GM12878 (cell line): ENCODE results near the gene PREP. TPM values are rescaled to one million over a fixed set of nuclear protein-coding genes. Genes with fewer than 3 reads are reported as not detected.

Experiments used
- ATAC-seq: fragments of 200-7000 bp; cut with Tn5 transposase; 3 replicates; pipeline ENCODE4 v1.9.1; 2020; ENCODE audit warnings: mild to moderate bottlenecking, moderate library complexity
- BruUV-seq: library from RNA; stranded (reverse); fragments of 400-500 nt; replicated peaks from 2 replicates; lab custom pipeline; 2021; lab: Mats Ljungman, UMichigan
- CTCF ChIA-PET: fragments of 300-600 bp; sonication (Branson Sonifier 250); formaldehyde crosslinking; extraction: SDS; loops from one replicate; lab custom pipeline; 2021; ENCODE audit warnings: inconsistent platforms; lab: Yijun Ruan, JAX
- POLR2A ChIA-PET: fragments of 350-600 bp; formaldehyde crosslinking; extraction: SDS; loops from one replicate; lab custom pipeline; 2021; ENCODE audit warnings: inconsistent platforms; lab: Charles Lee
- RAD21 ChIA-PET: fragments of 300-600 bp; sonication (Branson Sonifier 250); formaldehyde crosslinking; loops from one replicate; lab custom pipeline; 2023; ENCODE audit warnings: antibody characterized with exemption; ENCODE audit not compliant: unreplicated experiment; lab: Charles Lee
- SMC1A ChIA-PET: fragments of 300-600 bp; sonication (Branson Sonifier 250); formaldehyde crosslinking; loops from one replicate; lab custom pipeline; 2023; ENCODE audit not compliant: unreplicated experiment, uncharacterized antibody; lab: Charles Lee
- DNase-seq: peaks from one replicate; pipeline ENCODE4 v3.0.0-alpha.2; 2011; ENCODE audit warnings: low read depth, low spot score
- FAIRE-seq: peaks from 3 replicates; lab custom pipeline; 2011; peaks lifted over from hg19 to GRCh38; lab: Jason Lieb, UNC
- H2AFZ ChIP-seq: 2 replicates; pipeline ENCODE4 v1.6.0; 2011; ENCODE audit warnings: low read depth, low read length, control low read depth; ENCODE audit not compliant: control insufficient read depth
- H3K27ac ChIP-seq: 2 replicates; pipeline ENCODE4 v1.5.1; 2011; ENCODE audit warnings: control low read depth; ENCODE audit not compliant: control insufficient read depth, insufficient read depth
- H3K27me3 ChIP-seq, 2 experiments: replicated peaks in 1 of 2; 2 replicates each; pipeline versions ENCODE4 v1.6.0 to v1.6.1; 2011; ENCODE audit warnings: low read length in 1 of 2; ENCODE audit not compliant: control insufficient read depth in 2 of 2, insufficient read depth in 2 of 2
- H3K36me3 ChIP-seq, 2 experiments: 2 replicates each; pipeline ENCODE4 v1.5.1; 2011; ENCODE audit warnings: low read length in 1 of 2; ENCODE audit not compliant: control insufficient read depth in 2 of 2, insufficient read depth in 2 of 2
- H3K4me1 ChIP-seq: 2 replicates; pipeline ENCODE4 v1.6.1; 2011; ENCODE audit warnings: mild to moderate bottlenecking, low read length, moderate library complexity, mixed read lengths; ENCODE audit not compliant: control insufficient read depth, insufficient read depth
- H3K4me2 ChIP-seq: 2 replicates; pipeline ENCODE4 v1.6.0; 2011; ENCODE audit warnings: control low read depth; ENCODE audit not compliant: control insufficient read depth, insufficient read depth
- H3K4me3 ChIP-seq: fragments of 200-600 bp; sonication (generic); 2 replicates; pipeline ENCODE4 v1.5.1; 2016
- H3K79me2 ChIP-seq: 2 replicates; pipeline ENCODE4 v1.6.0; 2011; ENCODE audit warnings: low read length; ENCODE audit not compliant: control insufficient read depth, insufficient read depth
- H3K9ac ChIP-seq: 2 replicates; pipeline ENCODE4 v1.8.0; 2011; ENCODE audit warnings: low read length, control low read depth, mixed read lengths; ENCODE audit not compliant: control insufficient read depth, insufficient read depth
- H3K9me3 ChIP-seq: replicated peaks from 3 replicates; pipeline ENCODE4 v1.5.1; 2011; ENCODE audit warnings: mild to moderate bottlenecking, low read length; ENCODE audit not compliant: control insufficient read depth, insufficient read depth
- H4K20me1 ChIP-seq: 2 replicates; pipeline ENCODE4 v1.6.0; 2011; ENCODE audit not compliant: control insufficient read depth, insufficient read depth
- CBX3 ChIP-seq: fragments of 200-600 bp; sonication (generic); IDR thresholded peaks from 2 replicates; pipeline ENCODE4 v1.6.1; 2016; ENCODE audit warnings: low read depth, borderline replicate concordance
- HDAC2 ChIP-seq: fragments of 200-600 bp; sonication (generic); IDR thresholded peaks from 2 replicates; pipeline ENCODE4 v1.6.1; 2017
- HDGF ChIP-seq: fragments of 450-650 bp; IDR thresholded peaks from 2 replicates; pipeline ENCODE4 v1.6.1; 2016; ENCODE audit warnings: antibody characterized with exemption
- PAX8 ChIP-seq: fragments of 450-650 bp; IDR thresholded peaks from 2 replicates; pipeline ENCODE4 v1.6.1; 2017; ENCODE audit warnings: mild to moderate bottlenecking, moderate library complexity
- RAD21 ChIP-seq: IDR thresholded peaks from 2 replicates; pipeline ENCODE4 v1.6.1; 2011; ENCODE audit warnings: mild to moderate bottlenecking, low read depth, low read length, moderate library complexity; ENCODE audit not compliant: insufficient read depth
- RFX5 ChIP-seq: IDR thresholded peaks from 2 replicates; pipeline ENCODE4 v1.6.1; 2011; ENCODE audit warnings: low read depth, low read length, improper control_type of control experiment
- TCF7 ChIP-seq: IDR thresholded peaks from 2 replicates; pipeline ENCODE4 v1.6.1; 2014; ENCODE audit warnings: antibody characterized with exemption, borderline replicate concordance
- ZNF622 ChIP-seq: fragments of 450-650 bp; IDR thresholded peaks from 2 replicates; pipeline ENCODE4 v1.6.1; 2017; ENCODE audit warnings: mild to moderate bottlenecking, inconsistent platforms
- WGBS: methylation state at CpG from one replicate; pipeline ENCODE4 v1.1.6; 2016; ENCODE audit warnings: low lambda C conversion rate; ENCODE audit not compliant: insufficient replicate concordance, insufficient coverage; ENCODE audit errors: missing lambda C conversion rate; 5-methylcytosine and 5-hydroxymethylcytosine counted together
- in situ Hi-C: fragments of 300-500 bp; cut with MboI; formaldehyde crosslinking; loops from 9 replicates; pipeline ENCODE4 v1.14.3; 2018; ENCODE audit warnings: mixed read lengths
- intact Hi-C: fragments of 100-400 bp; cut with micrococcal nuclease; formaldehyde crosslinking; loops from one replicate; pipeline ENCODE4 v1.14.2; 2022; ENCODE audit not compliant: unreplicated experiment
- polyA plus RNA-seq, 11 experiments: library from polyadenylated mRNA; depleted of rRNA in 4 of 11; unstranded in 6 of 11; stranded (reverse) in 5 of 11; fragments of >200 nt; fragmentation: Nextera tagmentation in 4 of 11; fragmentation: Illumina TruSeq in 1 of 11; extraction: Ambion mirVana in 4 of 11; extraction: Trizol in 1 of 11; gene quantifications; 1 replicate in 1 of 11; 2 replicates in 10 of 11; pipeline versions ENCODE4 v1.2.1 to v1.2.3, GENCODE V29; 2011 to 2016; ENCODE audit warnings: inconsistent platforms in 2 of 11, missing spikeins in 2 of 11, low read depth in 1 of 11
- total RNA-seq, 4 experiments: library from RNA; depleted of rRNA in 3 of 4; stranded (reverse); fragments of >200 nt in 3 of 4; fragmentation: Illumina TruSeq in 1 of 4; extraction: Trizol in 1 of 4; gene quantifications; 2 replicates each; pipeline versions ENCODE4 v1.2.1 to v1.2.3, GENCODE V29; 2013 to 2021
- TF ChIP-seq, protein P1 (sequence below): IDR thresholded peaks from 2 replicates; pipeline ENCODE4 v1.6.1; 2012; ENCODE audit warnings: improper control_type of control experiment, low read depth, low read length; ENCODE audit not compliant: insufficient replicate concordance
- TF ChIP-seq, protein P2 (sequence below): IDR thresholded peaks from 2 replicates; pipeline ENCODE4 v1.6.1; 2011; ENCODE audit warnings: mild to moderate bottlenecking, low read depth, low read length, moderate library complexity; ENCODE audit not compliant: insufficient replicate concordance
- TF ChIP-seq, protein P3 (sequence below), 3 experiments: IDR thresholded peaks in 2 of 3; conservative IDR thresholded peaks in 1 of 3; 2 replicates each; pipeline ENCODE4 v1.5.1; 2011; ENCODE audit warnings: low read depth in 3 of 3, low read length in 3 of 3, mild to moderate bottlenecking in 3 of 3, control low read depth in 2 of 3, moderate library complexity in 2 of 3, inconsistent platforms in 1 of 3, mixed read lengths in 1 of 3; ENCODE audit not compliant: control insufficient read depth in 2 of 3, insufficient read depth in 1 of 3; ENCODE audit errors: extremely low read depth in 1 of 3

The PREP gene
- total and polyA plus RNA-seq, 10 of the 15 experiments (the other 5 are each of a cell fraction or from before 2014, with no cell fraction given): 6.5 to 33.6 (median 18.1) TPM

DNA sequence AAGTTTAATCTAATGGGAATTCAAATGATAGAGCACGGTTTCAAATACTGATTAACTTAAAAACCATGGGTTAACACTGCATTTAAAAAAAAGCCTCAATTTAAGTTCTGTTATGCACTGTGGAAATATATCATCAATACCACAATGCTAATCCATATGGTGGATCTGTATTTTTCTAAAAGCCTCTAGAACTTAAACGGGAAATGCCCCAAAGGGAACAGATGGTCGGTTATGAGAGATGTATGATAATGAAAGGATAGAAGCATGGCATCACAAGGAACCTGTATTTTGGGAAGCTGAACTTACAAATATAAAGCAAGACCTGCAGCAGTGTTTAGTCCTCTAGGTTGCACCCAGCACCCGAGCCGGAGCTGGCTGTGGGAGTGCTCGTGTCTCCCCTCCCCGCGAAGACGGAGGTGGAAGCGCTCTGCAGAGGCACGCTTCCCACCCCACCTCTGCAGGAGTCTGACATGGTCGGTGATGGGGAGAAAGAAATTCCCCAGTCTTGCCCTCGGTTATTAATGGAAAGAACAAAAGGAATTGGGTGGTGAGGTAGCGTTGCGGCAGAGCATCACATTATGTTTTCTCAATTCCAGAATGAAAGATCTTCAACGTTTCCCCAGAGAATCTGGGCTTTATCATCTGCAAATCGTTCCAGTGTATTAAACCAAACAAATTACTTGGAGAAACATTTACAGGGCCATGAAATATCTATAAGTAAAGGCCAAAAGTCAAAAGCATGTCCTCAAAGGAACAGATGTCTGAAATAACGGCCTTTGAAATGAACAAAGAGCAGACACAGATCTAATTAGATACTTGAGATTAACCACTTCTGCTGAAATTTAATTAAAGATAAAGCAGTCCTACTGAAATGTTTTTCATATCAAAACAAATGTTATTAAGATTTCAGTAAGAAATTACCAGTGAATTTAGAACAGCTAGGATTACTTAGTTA, 120.0 kb downstream of the PREP start:
- TF ChIP-seq RAD21 (no peak), TCF7 (no peak), HDGF (no peak), ZNF622 (no peak), PAX8 (no peak), CBX3 (no peak), HDAC2 (no peak), RFX5 (no peak)
- TF ChIP-seq, protein P1, sequence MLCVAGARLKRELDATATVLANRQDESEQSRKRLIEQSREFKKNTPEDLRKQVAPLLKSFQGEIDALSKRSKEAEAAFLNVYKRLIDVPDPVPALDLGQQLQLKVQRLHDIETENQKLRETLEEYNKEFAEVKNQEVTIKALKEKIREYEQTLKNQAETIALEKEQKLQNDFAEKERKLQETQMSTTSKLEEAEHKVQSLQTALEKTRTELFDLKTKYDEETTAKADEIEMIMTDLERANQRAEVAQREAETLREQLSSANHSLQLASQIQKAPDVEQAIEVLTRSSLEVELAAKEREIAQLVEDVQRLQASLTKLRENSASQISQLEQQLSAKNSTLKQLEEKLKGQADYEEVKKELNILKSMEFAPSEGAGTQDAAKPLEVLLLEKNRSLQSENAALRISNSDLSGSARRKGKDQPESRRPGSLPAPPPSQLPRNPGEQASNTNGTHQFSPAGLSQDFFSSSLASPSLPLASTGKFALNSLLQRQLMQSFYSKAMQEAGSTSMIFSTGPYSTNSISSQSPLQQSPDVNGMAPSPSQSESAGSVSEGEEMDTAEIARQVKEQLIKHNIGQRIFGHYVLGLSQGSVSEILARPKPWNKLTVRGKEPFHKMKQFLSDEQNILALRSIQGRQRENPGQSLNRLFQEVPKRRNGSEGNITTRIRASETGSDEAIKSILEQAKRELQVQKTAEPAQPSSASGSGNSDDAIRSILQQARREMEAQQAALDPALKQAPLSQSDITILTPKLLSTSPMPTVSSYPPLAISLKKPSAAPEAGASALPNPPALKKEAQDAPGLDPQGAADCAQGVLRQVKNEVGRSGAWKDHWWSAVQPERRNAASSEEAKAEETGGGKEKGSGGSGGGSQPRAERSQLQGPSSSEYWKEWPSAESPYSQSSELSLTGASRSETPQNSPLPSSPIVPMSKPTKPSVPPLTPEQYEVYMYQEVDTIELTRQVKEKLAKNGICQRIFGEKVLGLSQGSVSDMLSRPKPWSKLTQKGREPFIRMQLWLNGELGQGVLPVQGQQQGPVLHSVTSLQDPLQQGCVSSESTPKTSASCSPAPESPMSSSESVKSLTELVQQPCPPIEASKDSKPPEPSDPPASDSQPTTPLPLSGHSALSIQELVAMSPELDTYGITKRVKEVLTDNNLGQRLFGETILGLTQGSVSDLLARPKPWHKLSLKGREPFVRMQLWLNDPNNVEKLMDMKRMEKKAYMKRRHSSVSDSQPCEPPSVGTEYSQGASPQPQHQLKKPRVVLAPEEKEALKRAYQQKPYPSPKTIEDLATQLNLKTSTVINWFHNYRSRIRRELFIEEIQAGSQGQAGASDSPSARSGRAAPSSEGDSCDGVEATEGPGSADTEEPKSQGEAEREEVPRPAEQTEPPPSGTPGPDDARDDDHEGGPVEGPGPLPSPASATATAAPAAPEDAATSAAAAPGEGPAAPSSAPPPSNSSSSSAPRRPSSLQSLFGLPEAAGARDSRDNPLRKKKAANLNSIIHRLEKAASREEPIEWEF: no peak
- TF ChIP-seq, protein P2, sequence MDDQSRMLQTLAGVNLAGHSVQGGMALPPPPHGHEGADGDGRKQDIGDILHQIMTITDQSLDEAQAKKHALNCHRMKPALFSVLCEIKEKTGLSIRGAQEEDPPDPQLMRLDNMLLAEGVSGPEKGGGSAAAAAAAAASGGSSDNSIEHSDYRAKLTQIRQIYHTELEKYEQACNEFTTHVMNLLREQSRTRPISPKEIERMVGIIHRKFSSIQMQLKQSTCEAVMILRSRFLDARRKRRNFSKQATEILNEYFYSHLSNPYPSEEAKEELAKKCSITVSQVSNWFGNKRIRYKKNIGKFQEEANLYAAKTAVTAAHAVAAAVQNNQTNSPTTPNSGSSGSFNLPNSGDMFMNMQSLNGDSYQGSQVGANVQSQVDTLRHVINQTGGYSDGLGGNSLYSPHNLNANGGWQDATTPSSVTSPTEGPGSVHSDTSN: no peak
- TF ChIP-seq, protein P3, sequence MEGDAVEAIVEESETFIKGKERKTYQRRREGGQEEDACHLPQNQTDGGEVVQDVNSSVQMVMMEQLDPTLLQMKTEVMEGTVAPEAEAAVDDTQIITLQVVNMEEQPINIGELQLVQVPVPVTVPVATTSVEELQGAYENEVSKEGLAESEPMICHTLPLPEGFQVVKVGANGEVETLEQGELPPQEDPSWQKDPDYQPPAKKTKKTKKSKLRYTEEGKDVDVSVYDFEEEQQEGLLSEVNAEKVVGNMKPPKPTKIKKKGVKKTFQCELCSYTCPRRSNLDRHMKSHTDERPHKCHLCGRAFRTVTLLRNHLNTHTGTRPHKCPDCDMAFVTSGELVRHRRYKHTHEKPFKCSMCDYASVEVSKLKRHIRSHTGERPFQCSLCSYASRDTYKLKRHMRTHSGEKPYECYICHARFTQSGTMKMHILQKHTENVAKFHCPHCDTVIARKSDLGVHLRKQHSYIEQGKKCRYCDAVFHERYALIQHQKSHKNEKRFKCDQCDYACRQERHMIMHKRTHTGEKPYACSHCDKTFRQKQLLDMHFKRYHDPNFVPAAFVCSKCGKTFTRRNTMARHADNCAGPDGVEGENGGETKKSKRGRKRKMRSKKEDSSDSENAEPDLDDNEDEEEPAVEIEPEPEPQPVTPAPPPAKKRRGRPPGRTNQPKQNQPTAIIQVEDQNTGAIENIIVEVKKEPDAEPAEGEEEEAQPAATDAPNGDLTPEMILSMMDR (IDR thresholded peaks at IDR 0.05 in 2 of 3, conservative IDR thresholded peaks at IDR 0.05 in 1 of 3; ENCODE audit: control insufficient read depth in 2 of 3, extremely low read depth in 1 of 3, insufficient read depth in 1 of 3, low read depth in 3 of 3, low read length in 3 of 3): no peak
- TF ChIP-seq, all 136 proteins: peak for 0
- H3K27me3 ChIP-seq: no peaks in the 10 kb centered on the region
- H3K36me3 ChIP-seq: peaks cover 2 to 6% of the 10 kb centered on the region in 2 experiments; a peak in 2 of 4 replicates

More for the DNA sequence above, 120.0 kb downstream of the PREP start:
- Histone ChIP-seq H3K9ac (no peak overlapping the region), H3K4me3 (no peak overlapping the region), H3K4me2 (no peak overlapping the region), H2AFZ (no peak overlapping the region), H3K79me2 (no peaks in the 10 kb centered on the region), H4K20me1 (no peaks in the 10 kb centered on the region), H3K27ac (no peak overlapping the region), H3K4me1 (no peaks in the 10 kb centered on the region), H3K9me3 (no peaks in the 10 kb centered on the region)
- intact Hi-C loops (no loop called here), in situ Hi-C loops (no loop called here)
- DNase-seq: no peak
- RAD21 ChIA-PET: no interaction called here
- CTCF ChIA-PET: no interaction called here
- BruUV-seq: no TSS peak
- POLR2A ChIA-PET: no interaction called here
- SMC1A ChIA-PET: no interaction called here
- no peak for ATAC-seq
- 94% methylated on average over 18 of the region's 18 CpGs for WGBS
- no peak for FAIRE-seq
